HG03064 (cell line): ENCODE measurements around the gene RAPGEF5.

Experiments
- ATAC-seq: cut with Tn5 transposase; IDR thresholded peaks from one replicate; pipeline ENCODE4 v1.9.1; 2021; ENCODE audit warnings: low read depth; ENCODE audit not compliant: unreplicated experiment

RAPGEF5 gene

GRCh38 chr7:22270371-22270770 is 86.6 kb downstream of the RAPGEF5 start:
- ATAC-seq: no peak

GRCh38 chr7:22269963-22270362 is 87.0 kb downstream of the RAPGEF5 start:
- ATAC-seq: no peak

- no peak for ATAC-seq
Measured at GRCh38 chr7:22268884-22269421, 88.0 kb downstream of the RAPGEF5 start.

GRCh38 chr7:22267930-22268615 is 88.9 kb downstream of the RAPGEF5 start:
- ATAC-seq: no peak

- no peak for ATAC-seq
Measured at GRCh38 chr7:22262538-22262937, 94.4 kb downstream of the RAPGEF5 start.

GRCh38 chr7:22256541-22257096 is 100.3 kb downstream of the RAPGEF5 start:
- ATAC-seq: no peak

- ATAC-seq: no peak
Measured at GRCh38 chr7:22255834-22256233, 101.1 kb downstream of the RAPGEF5 start.

- ATAC-seq: no peak
Measured at GRCh38 chr7:22255342-22255741, 101.6 kb downstream of the RAPGEF5 start.

GRCh38 chr7:22252936-22253536 is 103.9 kb downstream of the RAPGEF5 start:
- no peak for ATAC-seq

- no peak for ATAC-seq
Measured at GRCh38 chr7:22252016-22252415, 104.9 kb downstream of the RAPGEF5 start.

GRCh38 chr7:22251281-22251680 is 105.7 kb downstream of the RAPGEF5 start:
- ATAC-seq: no peak

- no peak for ATAC-seq
Measured at GRCh38 chr7:22250390-22250789, 106.6 kb downstream of the RAPGEF5 start.

GRCh38 chr7:22248111-22248809 is 108.7 kb downstream of the RAPGEF5 start:
- ATAC-seq: no peak

- no peak for ATAC-seq
Measured at GRCh38 chr7:22241805-22242390, 115.1 kb downstream of the RAPGEF5 start.

- no peak for ATAC-seq
Measured at GRCh38 chr7:22240904-22241571, 115.9 kb downstream of the RAPGEF5 start.

GRCh38 chr7:22238354-22239311 is 118.3 kb downstream of the RAPGEF5 start:
- no peak for ATAC-seq

- no peak for ATAC-seq
Measured at GRCh38 chr7:22235134-22235533, 121.8 kb downstream of the RAPGEF5 start.

- no peak for ATAC-seq
Measured at GRCh38 chr7:22234227-22234626, 122.7 kb downstream of the RAPGEF5 start.

- ATAC-seq: no peak
Measured at GRCh38 chr7:22231806-22232205, 125.1 kb downstream of the RAPGEF5 start.
